Posterior cingulate gyrus (tissue), 11 donors: Measurements from ENCODE around the gene SNX27.
"Not testable (repeated sequence)": the region's sequence is repeated elsewhere in the genome, so short reads cannot be mapped to it uniquely, and the experiment has no call there.

Source experiments
- DNase-seq, 10 donors: peaks; one replicate each; pipeline versions ENCODE4 v3.0.0 to v3.0.0-alpha.2; 2020 to 2021; ENCODE audit warnings: mixed read lengths in 3 of 10
- intact Hi-C: fragments of 100-400 bp; cut with DNase I; formaldehyde crosslinking; loops from one replicate; pipeline ENCODE4 v1.15.1; 2023

The SNX27 gene

GRCh38 chr1:151635479-151636072 lies 23.7 kb downstream of the SNX27 start:
- intact Hi-C loops: no loop called here
- no peak for DNase-seq

GRCh38 chr1:151638074-151638775 lies 26.4 kb downstream of the SNX27 start:
- DNase-seq: no peak
- intact Hi-C loops: no loop called here

GRCh38 chr1:151638812-151639211 lies 27.0 kb downstream of the SNX27 start:
- intact Hi-C loops: no loop called here
- no peak for DNase-seq

- DNase-seq: no peak
- intact Hi-C loops: no loop called here
These were observed 27.6 kb downstream of the SNX27 start for GRCh38 chr1:151639466-151639865.

- DNase-seq: no peak
- intact Hi-C loops: no loop called here
These were observed 29.4 kb downstream of the SNX27 start for GRCh38 chr1:151641229-151641628.

- DNase-seq, intact Hi-C loops: not testable (repeated sequence)
These were observed 31.2 kb downstream of the SNX27 start for GRCh38 chr1:151643085-151643484.

GRCh38 chr1:151644001-151644400 lies 32.2 kb downstream of the SNX27 start:
- no peak for DNase-seq
- intact Hi-C loops: no loop called here

GRCh38 chr1:151653397-151653796 lies 41.5 kb downstream of the SNX27 start:
- DNase-seq: no peak
- intact Hi-C loops: no loop called here

- intact Hi-C loops: no loop called here
- DNase-seq: no peak
These were observed 43.5 kb downstream of the SNX27 start for GRCh38 chr1:151655371-151655770.

GRCh38 chr1:151661751-151662150 lies 49.9 kb downstream of the SNX27 start:
- intact Hi-C loops: no loop called here
- DNase-seq: no peak

GRCh38 chr1:151668090-151668489 lies 56.2 kb downstream of the SNX27 start:
- no peak for DNase-seq
- intact Hi-C loops: no loop called here

- DNase-seq, intact Hi-C loops: not testable (repeated sequence)
These were observed 58.3 kb downstream of the SNX27 start for GRCh38 chr1:151670036-151670675.

GRCh38 chr1:151673407-151673806 lies 61.6 kb downstream of the SNX27 start:
- intact Hi-C loops: no loop called here
- no peak for DNase-seq

- intact Hi-C loops: no loop called here
- no peak for DNase-seq
These were observed 68.5 kb downstream of the SNX27 start for GRCh38 chr1:151680391-151680790.

GRCh38 chr1:151680826-151681225 lies 69.0 kb downstream of the SNX27 start:
- intact Hi-C loops: no loop called here
- DNase-seq: no peak

- DNase-seq: no peak
- intact Hi-C loops: no loop called here
These were observed 70.1 kb downstream of the SNX27 start for GRCh38 chr1:151681923-151682322.

GRCh38 chr1:151682901-151683300 lies 71.1 kb downstream of the SNX27 start:
- DNase-seq, intact Hi-C loops: not testable (repeated sequence)

GRCh38 chr1:151684128-151684527 lies 72.3 kb downstream of the SNX27 start:
- no peak for DNase-seq
- intact Hi-C loops: no loop called here

GRCh38 chr1:151686561-151686960 lies 74.7 kb downstream of the SNX27 start:
- intact Hi-C loops: no loop called here
- no peak for DNase-seq

GRCh38 chr1:151689494-151689893 lies 77.6 kb downstream of the SNX27 start:
- no peak for DNase-seq
- intact Hi-C loops: no loop called here

GRCh38 chr1:151692226-151692625 lies 80.4 kb downstream of the SNX27 start:
- intact Hi-C loops: loop anchor here (10.0 kb wide), 1 partner anchor 193 kb away; no protein-coding TSS in a partner anchor
- no peak for DNase-seq
